ENCODE measurements around the gene IMMP2L. TPM values are rescaled to one million over a fixed set of nuclear protein-coding genes. Genes with fewer than 3 reads are reported as not detected.

Gene IMMP2L
- total RNA-seq, 1 experiment from 2014 or later: 13.6 TPM

GRCh38 chr7:110941385-110941784 lies 620.9 kb downstream of the IMMP2L start:
- Mint-ChIP-seq H3K9me3 (peaks cover 9% of the 10 kb centered on the region; the same call in 1 of the 2 replicates), H3K27me3 (ENCODE audit: low read depth) (no peaks in the 10 kb centered on the region), H3K27ac (no peak overlapping the region), H3K4me1 (peaks cover 31% of the 10 kb centered on the region), H3K4me3 (no peak overlapping the region), H3K36me3 (no peaks in the 10 kb centered on the region)
- CTCF ChIA-PET: no interaction called here
- POLR2A ChIA-PET: no interaction called here
- no peak for ATAC-seq
- TF ChIP-seq ZNF532 (CRISPR knock-in tag; IDR thresholded peaks at IDR 0.05; ENCODE audit: borderline replicate concordance) (no peak), ZNF416 (CRISPR knock-in tag; IDR thresholded peaks at IDR 0.05) (no peak), NFYB (CRISPR knock-in tag; conservative IDR thresholded peaks at IDR 0.05; ENCODE audit: low read depth) (no peak), E2F5 (CRISPR knock-in tag; IDR thresholded peaks at IDR 0.05) (no peak), TP53 (CRISPR knock-in tag; IDR thresholded peaks at IDR 0.05) (no peak), ATF6 (CRISPR knock-in tag; IDR thresholded peaks at IDR 0.05) (no peak), ZNF232 (CRISPR knock-in tag; IDR thresholded peaks at IDR 0.05) (no peak), HMGXB4 (CRISPR knock-in tag; IDR thresholded peaks at IDR 0.05) (no peak), PRDM15 (CRISPR knock-in tag; IDR thresholded peaks at IDR 0.05) (no peak), KAT7 (CRISPR knock-in tag; IDR thresholded peaks at IDR 0.05; ENCODE audit: borderline replicate concordance) (no peak), ELF4 (CRISPR knock-in tag; IDR thresholded peaks at IDR 0.05; ENCODE audit: low read depth) (no peak), USF2 (CRISPR knock-in tag; IDR thresholded peaks at IDR 0.05) (no peak)
- no peak for DNase-seq (ENCODE audit: low spot score)

Data from WTC11 (cell line).